Measurements from ENCODE around the gene ATL3.

The ATL3 gene

DNA sequence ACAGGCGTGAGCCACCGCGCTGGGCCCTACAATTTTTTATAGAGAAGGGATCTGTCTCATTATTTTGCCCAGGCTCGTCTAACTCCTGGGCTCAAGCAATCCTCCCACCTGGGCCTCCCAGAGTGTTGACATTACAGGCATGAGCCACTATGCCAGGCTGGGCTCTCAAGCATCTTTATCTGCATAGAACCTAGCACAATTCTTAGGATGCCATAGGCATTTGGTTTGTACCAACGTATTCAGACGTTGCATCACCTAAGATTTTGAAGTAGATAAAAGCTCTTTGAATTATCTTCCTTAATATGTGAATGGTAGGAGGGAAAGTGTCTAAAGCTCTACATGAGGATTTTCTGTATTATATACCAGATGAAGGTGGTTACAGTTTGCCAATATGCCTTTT is 40.7 kb upstream of the ATL3 start:
- ChIA-PET POLR2A (interaction anchor here (0.7 kb wide), 1 partner anchor 12 kb away, joined by 5 read pairs; no protein-coding TSS in a partner anchor), CTCF (interaction anchor here (0.9 to 2.0 kb wide), 4 partner anchors 11 to 27 kb away, joined by 3 to 8 read pairs (median 6); no protein-coding TSS in a partner anchor)
- no peak for DNase-seq (ENCODE audit: extremely low spot score)
- no peak for TF ChIP-seq CTCF (IDR thresholded peaks at IDR 0.05; ENCODE audit: control extremely low read depth, extremely low read depth, low read depth, missing control alignments)

DNA sequence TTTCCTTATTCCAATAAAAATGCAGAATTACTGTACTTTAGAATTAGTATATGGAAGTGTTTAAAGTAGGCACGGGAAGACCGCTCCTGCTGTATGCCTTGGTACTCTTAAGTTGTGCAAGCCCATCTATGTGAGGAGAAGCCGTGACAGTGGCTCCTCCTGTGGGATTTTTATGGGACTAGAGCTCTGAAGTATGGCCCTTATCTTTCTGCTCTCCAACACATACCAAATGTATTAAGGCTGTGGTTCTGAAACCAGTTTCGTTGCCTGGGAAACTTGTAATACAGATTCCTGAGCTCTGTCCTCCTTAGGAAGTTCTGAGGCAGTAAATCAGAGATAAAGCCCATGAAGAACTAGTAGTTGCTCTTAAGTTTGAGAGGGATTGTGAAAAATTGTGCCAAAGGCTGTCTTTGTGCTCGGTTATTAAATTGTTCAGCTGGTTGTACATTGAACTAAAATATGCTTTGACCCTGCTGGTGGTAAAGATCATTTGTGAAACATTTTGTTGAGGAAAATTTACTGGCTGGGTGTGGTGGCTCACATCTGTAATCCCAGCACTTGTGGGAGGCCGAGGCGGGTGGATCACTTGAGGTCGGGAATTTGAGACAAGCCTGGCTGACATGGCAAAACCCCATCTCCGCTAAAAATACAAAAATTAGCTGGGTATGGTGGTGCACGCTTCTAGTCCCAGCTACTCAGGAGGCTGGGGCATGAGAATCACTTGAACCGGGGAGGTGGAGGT is 39.5 kb upstream of the ATL3 start:
- POLR2A ChIA-PET: no interaction called here
- no peak for TF ChIP-seq CTCF (IDR thresholded peaks at IDR 0.05; ENCODE audit: control extremely low read depth, extremely low read depth, low read depth, missing control alignments)
- CTCF ChIA-PET: interaction anchor here (0.8 to 1.6 kb wide), 3 partner anchors 10 to 28 kb away, joined by 3 to 6 read pairs (median 4); no protein-coding TSS in a partner anchor
- DNase-seq (ENCODE audit: extremely low spot score): no peak

- POLR2A ChIA-PET: no interaction called here
- TF ChIP-seq CTCF (IDR thresholded peaks at IDR 0.05; ENCODE audit: control extremely low read depth, extremely low read depth, low read depth, missing control alignments): no peak
- CTCF ChIA-PET: interaction anchor here (0.8 to 2.6 kb wide), 4 partner anchors 10 to 40 kb away, joined by 3 to 11 read pairs (median 4); no protein-coding TSS in a partner anchor
- no peak for DNase-seq (ENCODE audit: extremely low spot score)
These were observed 38.2 kb upstream of the ATL3 start for GRCh38 chr11:63709336-63709884.

GRCh38 chr11:63708764-63709163 is 37.6 kb upstream of the ATL3 start:
- ChIA-PET CTCF (interaction anchor here (0.8 to 2.6 kb wide), 5 partner anchors 9 to 40 kb away, joined by 3 to 11 read pairs (median 3); no protein-coding TSS in a partner anchor), POLR2A (no interaction called here)
- no peak for TF ChIP-seq CTCF (IDR thresholded peaks at IDR 0.05; ENCODE audit: control extremely low read depth, extremely low read depth, low read depth, missing control alignments)
- no peak for DNase-seq (ENCODE audit: extremely low spot score)

- no peak for DNase-seq (ENCODE audit: extremely low spot score)
- no peak for TF ChIP-seq CTCF (IDR thresholded peaks at IDR 0.05; ENCODE audit: control extremely low read depth, extremely low read depth, low read depth, missing control alignments)
- ChIA-PET POLR2A (interaction anchor here (0.6 kb wide), 1 partner anchor 239 kb away, joined by 6 read pairs; no protein-coding TSS in a partner anchor), CTCF (interaction anchor here (1.0 to 1.2 kb wide), 4 partner anchors 10 to 24 kb away, joined by 3 to 4 read pairs (median 4); partner anchors contain the start of gene RTN3)
These were observed 34.4 kb upstream of the ATL3 start for GRCh38 chr11:63705526-63705925.

- POLR2A ChIA-PET: interaction anchor here (0.6 kb wide), 1 partner anchor 12 kb away, joined by 5 read pairs; no protein-coding TSS in a partner anchor
- TF ChIP-seq CTCF (IDR thresholded peaks at IDR 0.05; ENCODE audit: control extremely low read depth, extremely low read depth, low read depth, missing control alignments): no peak
- CTCF ChIA-PET: interaction anchor here (0.9 to 2.3 kb wide), 3 partner anchors 9 to 29 kb away, joined by 5 to 8 read pairs (median 6); partner anchors contain the start of gene ATL3
- DNase-seq (ENCODE audit: extremely low spot score): no peak
These were observed 28.7 kb upstream of the ATL3 start for GRCh38 chr11:63699896-63700295.
